Coronary artery (tissue), 2 donors: ENCODE measurements around the gene ROCK1.
A peak's percentile ranks its signal among the peaks of the same experiment; 100 is the strongest.
"Not testable (repeated sequence)": the region's sequence is repeated elsewhere in the genome, so short reads cannot be mapped to it uniquely, and the experiment has no call there.

Experiments used
- DNase-seq: peaks from one replicate; pipeline ENCODE4 v3.0.0-alpha.2; 2017; ENCODE audit warnings: low spot score
- H3K27ac ChIP-seq, 2 donors: fragments of 200-600 bp; sonication (generic); one replicate each; pipeline ENCODE4 v1.5.1; 2016 to 2019
- H3K4me3 ChIP-seq: fragments of 200-600 bp; sonication (generic); 2 replicates; pipeline ENCODE4 v1.5.1; 2016; ENCODE audit warnings: mild to moderate bottlenecking, moderate library complexity
- CTCF ChIP-seq: fragments of 200-600 bp; sonication (generic); IDR thresholded peaks from one replicate; pipeline ENCODE4 v1.5.1; 2019; ENCODE audit warnings: antibody characterized with exemption

Gene ROCK1

GRCh38 chr18:20988726-20989125 is 122.9 kb downstream of the ROCK1 start:
- no peak for DNase-seq
- TF ChIP-seq CTCF: no peak

DNA sequence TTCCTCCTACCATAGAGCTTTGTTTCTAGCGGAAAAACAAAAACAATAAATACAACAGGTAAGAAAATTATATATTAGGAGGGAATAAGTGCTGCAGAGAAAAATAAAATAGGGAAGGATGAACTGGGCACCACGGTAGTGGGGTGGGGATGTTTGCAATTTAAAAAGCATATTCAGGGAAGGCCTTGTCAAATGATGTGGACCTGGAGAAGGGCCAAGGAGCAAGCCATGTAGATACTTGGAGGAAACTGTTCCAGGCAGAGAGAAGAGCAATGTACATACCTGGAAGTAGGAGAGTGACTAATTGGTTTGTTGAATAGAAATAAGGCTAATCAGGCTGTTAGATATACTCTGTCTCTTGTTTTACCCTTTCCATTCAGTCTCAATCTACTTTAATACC is 136.5 kb downstream of the ROCK1 start:
- Histone ChIP-seq H3K4me3 (no peak overlapping the region), H3K27ac (no peak overlapping the region)
- no peak for DNase-seq
- no peak for TF ChIP-seq CTCF

More at GRCh38 chr18:20988726-20989125, 122.9 kb downstream of the ROCK1 start:
- no peak overlapping the region for H3K27ac ChIP-seq
- H3K4me3 ChIP-seq: no peak overlapping the region

GRCh38 chr18:20971886-20972267 is 139.7 kb downstream of the ROCK1 start:
- no peak overlapping the region for H3K27ac ChIP-seq
- H3K4me3 ChIP-seq: no peak overlapping the region
- TF ChIP-seq CTCF: peak; percentile 14
- DNase-seq: no peak

GRCh38 chr18:20966795-20967194 is 144.8 kb downstream of the ROCK1 start:
- TF ChIP-seq CTCF: no peak
- DNase-seq: no peak
- H3K4me3 ChIP-seq: no peak overlapping the region
- no peak overlapping the region for H3K27ac ChIP-seq

- H3K27ac ChIP-seq: no peak overlapping the region
- H3K4me3 ChIP-seq: no peak overlapping the region
- no peak for DNase-seq
- no peak for TF ChIP-seq CTCF
These were observed 148.6 kb downstream of the ROCK1 start for GRCh38 chr18:20963027-20963426.

GRCh38 chr18:20960735-20961134 is 150.9 kb downstream of the ROCK1 start:
- Histone ChIP-seq H3K27ac (no peak overlapping the region), H3K4me3 (no peak overlapping the region)
- TF ChIP-seq CTCF: no peak
- DNase-seq: no peak

DNA sequence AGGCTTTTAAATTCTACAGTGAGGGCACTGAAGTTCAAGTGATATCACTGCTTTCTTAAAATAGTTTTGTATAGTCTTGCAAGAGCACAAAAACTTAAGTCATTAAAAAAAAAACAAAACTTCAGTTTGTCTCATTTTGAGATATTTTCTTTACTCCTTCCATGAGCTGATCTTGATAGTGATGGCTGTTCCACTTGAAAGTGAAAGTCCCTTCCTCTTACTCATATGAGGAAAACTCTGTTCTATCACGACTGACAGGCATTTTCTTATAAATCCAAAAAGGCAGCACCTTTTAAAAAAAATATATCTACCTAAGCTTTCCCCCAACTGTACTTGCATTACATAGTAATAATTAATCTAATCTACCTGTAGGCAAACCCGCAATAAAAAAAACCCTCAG is 160.8 kb downstream of the ROCK1 start:
- H3K4me3 ChIP-seq, DNase-seq, H3K27ac ChIP-seq: not testable (repeated sequence)
